Renal cortical epithelial cell (primary cell): Measurements from ENCODE around the gene DYDC1. TPM values are rescaled to one million over a fixed set of nuclear protein-coding genes. Genes with fewer than 3 reads are reported as not detected.
"Not testable (repeated sequence)": the region's sequence is repeated elsewhere in the genome, so short reads cannot be mapped to it uniquely, and the experiment has no call there.

Source experiments
- DNase-seq: peaks from one replicate; pipeline ENCODE4 v3.0.0-alpha.2; 2011; ENCODE audit warnings: low read depth
- total RNA-seq: library from RNA; depleted of rRNA; stranded (reverse); fragments of >200 nt; gene quantifications from 2 replicates; pipeline ENCODE4 v1.2.3, GENCODE V29; 2014

The DYDC1 gene
- total RNA-seq, 1 donor from 2014 or later = not detected

- no peak for DNase-seq
Measured at GRCh38 chr10:80344276-80344675, 12.3 kb downstream of the DYDC1 start.

GRCh38 chr10:80333983-80334382, 22.6 kb downstream of the DYDC1 start:
- no peak for DNase-seq

- no peak for DNase-seq
Measured at GRCh38 chr10:80324891-80325364, 31.6 kb downstream of the DYDC1 start.

GRCh38 chr10:80324086-80324485, 32.5 kb downstream of the DYDC1 start:
- DNase-seq = peak; percentile 23

GRCh38 chr10:80323311-80323710, 33.2 kb downstream of the DYDC1 start:
- DNase-seq = no peak

GRCh38 chr10:80322711-80323110, 33.8 kb downstream of the DYDC1 start:
- DNase-seq = no peak

GRCh38 chr10:80322158-80322557, 34.4 kb downstream of the DYDC1 start:
- DNase-seq = peak; percentile 17

- DNase-seq = no peak
Measured at GRCh38 chr10:80321183-80321582, 35.4 kb downstream of the DYDC1 start.

- DNase-seq = no peak
Measured at GRCh38 chr10:80320377-80320776, 36.2 kb downstream of the DYDC1 start.

GRCh38 chr10:80319725-80320290, 36.7 kb downstream of the DYDC1 start:
- no peak for DNase-seq

- no peak for DNase-seq
Measured at GRCh38 chr10:80319318-80319717, 37.2 kb downstream of the DYDC1 start.

- DNase-seq = no peak
Measured at GRCh38 chr10:80318742-80319141, 37.8 kb downstream of the DYDC1 start.

- DNase-seq = no peak
Measured at GRCh38 chr10:80315391-80315790, 41.2 kb downstream of the DYDC1 start.

GRCh38 chr10:80313523-80313922, 43.0 kb downstream of the DYDC1 start:
- no peak for DNase-seq

- not testable (repeated sequence) for DNase-seq
Measured at GRCh38 chr10:80305989-80306388, 50.6 kb downstream of the DYDC1 start.

- DNase-seq = no peak
Measured at GRCh38 chr10:80296942-80297341, 59.6 kb downstream of the DYDC1 start.

GRCh38 chr10:80292607-80293239, 63.8 kb downstream of the DYDC1 start:
- DNase-seq = no peak

- DNase-seq = peak; percentile 81
Measured at GRCh38 chr10:80290474-80291220, 65.9 kb downstream of the DYDC1 start.

GRCh38 chr10:80289451-80290287, 66.9 kb downstream of the DYDC1 start, which contains the start of gene MAT1A:
MAT1A (minus strand) TSS chr10:80289658; CDS start chr10:80289423, 235 bp downstream.
- DNase-seq = peak; percentile 32

- DNase-seq = no peak
Measured at GRCh38 chr10:80288849-80289248, 67.7 kb downstream of the DYDC1 start.
